ENCODE data around the gene SERF1A.
"Not testable (repeated sequence)": the region's sequence is repeated elsewhere in the genome, so short reads cannot be mapped to it uniquely, and the experiment has no call there.

The SERF1A gene

GRCh38 chr5:70900533-70901271 lies at the start of gene SERF1A:
SERF1A (plus strand) TSS chr5:70900669; CDS start chr5:70900870, 201 bp downstream.
- DNase-seq, result not testable (repeated sequence)

GRCh38 chr5:70866778-70867177 lies 33.7 kb upstream of the SERF1A start:
- not testable (repeated sequence) for DNase-seq

DNA sequence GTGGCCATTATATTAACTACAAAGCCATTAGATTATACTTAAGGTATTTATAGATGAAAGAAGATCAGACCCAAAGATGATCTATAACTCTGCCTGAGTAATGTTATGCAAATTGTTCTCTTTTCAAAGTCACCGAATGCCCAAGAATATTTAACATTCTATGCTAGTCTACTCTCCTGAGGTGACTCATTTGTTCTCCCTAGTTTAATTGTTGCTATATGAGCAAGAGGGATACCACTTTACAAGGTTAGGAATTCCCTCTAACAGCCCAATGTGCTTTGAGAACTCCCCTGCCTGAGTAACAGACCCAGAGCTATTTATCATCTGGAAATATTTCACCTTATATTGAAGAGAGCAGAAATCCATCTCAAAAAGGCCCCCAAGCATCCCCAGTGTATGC lies 29.8 kb upstream of the SERF1A start:
- not testable (repeated sequence) for DNase-seq

GRCh38 chr5:70896076-70896475 lies 4.4 kb upstream of the SERF1A start:
- DNase-seq, result not testable (repeated sequence)

- DNase-seq, result not testable (repeated sequence)
These were observed 753 bp downstream of the SERF1A start for GRCh38 chr5:70901272-70901571.

DNA sequence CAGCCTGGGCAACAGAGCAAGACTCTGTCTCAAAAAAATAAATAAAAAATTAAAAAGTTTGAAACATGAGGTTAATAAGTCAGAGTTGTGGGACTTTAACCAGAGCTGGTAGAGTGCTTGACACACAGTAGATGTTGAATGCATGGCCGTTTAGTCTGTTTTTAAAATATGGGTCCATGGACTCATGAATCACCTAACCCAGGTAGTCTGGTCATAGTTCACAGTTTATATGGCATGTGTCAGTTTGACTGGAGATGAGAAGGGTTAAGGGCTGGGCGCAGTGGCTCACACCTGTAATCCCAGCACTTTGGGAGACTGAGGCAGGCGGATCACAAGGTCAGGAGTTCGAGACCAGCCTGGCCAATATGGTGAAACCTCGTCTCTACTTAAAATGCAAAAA lies 6.2 kb downstream of the SERF1A start:
- not testable (repeated sequence) for DNase-seq

- DNase-seq, result not testable (repeated sequence)
These were observed 16.4 kb downstream of the SERF1A start for GRCh38 chr5:70916829-70917228.

GRCh38 chr5:70925211-70925562 lies 24.7 kb downstream of the SERF1A start:
- not testable (repeated sequence) for DNase-seq

GRCh38 chr5:70931709-70932368 lies 31.4 kb downstream of the SERF1A start:
- DNase-seq, result not testable (repeated sequence)

- DNase-seq, result not testable (repeated sequence)
These were observed 32.1 kb downstream of the SERF1A start for GRCh38 chr5:70932560-70932959.

- not testable (repeated sequence) for DNase-seq
These were observed 52.6 kb downstream of the SERF1A start for GRCh38 chr5:70953068-70953467.

Data from NCI-H446 treated with DMSO at 0.1 percent for 48 hours (cell line).